Transverse colon (tissue), 4 donors: ENCODE measurements around the gene UBL3. TPM values are rescaled to one million over a fixed set of nuclear protein-coding genes. Genes with fewer than 3 reads are reported as not detected.

Experiments
- DNase-seq: peaks from one replicate; pipeline ENCODE4 v3.0.0-alpha.2; 2019
- H3K27ac ChIP-seq, 4 donors: fragments of 200-600 bp; sonication (generic); 2 replicates each; pipeline ENCODE4 v1.5.1; 2016 to 2018; ENCODE audit warnings: inconsistent platforms in 4 of 4
- H3K27me3 ChIP-seq: fragments of 200-600 bp; sonication (generic); 2 replicates; pipeline ENCODE4 v1.5.1; 2017; ENCODE audit warnings: inconsistent platforms
- H3K36me3 ChIP-seq, 4 donors: fragments of 200-600 bp; sonication (generic); 2 replicates each; pipeline ENCODE4 v1.5.1; 2017 to 2019; ENCODE audit warnings: inconsistent platforms in 4 of 4
- H3K4me1 ChIP-seq, 4 donors: fragments of 200-600 bp; sonication (generic); 2 replicates each; pipeline ENCODE4 v1.5.1; 2017 to 2020; ENCODE audit warnings: inconsistent platforms in 4 of 4
- H3K4me3 ChIP-seq, 4 donors: fragments of 200-600 bp; sonication (generic); 1 replicate in 1 of 4; 2 replicates in 3 of 4; pipeline versions ENCODE4 v1.5.1 to v1.6.1; 2017 to 2019; ENCODE audit warnings: inconsistent platforms in 4 of 4
- H3K9me3 ChIP-seq, 2 donors: fragments of 200-600 bp; sonication (generic); 2 replicates each; pipeline ENCODE4 v1.5.1; 2017 to 2019; ENCODE audit warnings: inconsistent platforms in 2 of 2
- EP300 ChIP-seq: sonication (generic); formaldehyde crosslinking; IDR thresholded peaks from one replicate; pipeline ENCODE4 v1.6.1; 2017; ENCODE audit warnings: antibody characterized with exemption, low read depth
- POLR2A ChIP-seq: fragments of 450-650 bp; IDR thresholded peaks from one replicate; pipeline ENCODE4 v1.6.1; 2016; ENCODE audit warnings: antibody characterized with exemption, mild to moderate bottlenecking, moderate library complexity
- POLR2AphosphoS5 ChIP-seq, 3 donors: sonication (generic); formaldehyde crosslinking; IDR thresholded peaks; one replicate each; pipeline ENCODE4 v1.6.1; 2016; ENCODE audit warnings: antibody characterized with exemption in 3 of 3
- WGBS, 2 donors: methylation state at CpG; one replicate each; pipeline ENCODE4 v1.1.5; 2018; ENCODE audit warnings: low coverage in 1 of 2; 5-methylcytosine and 5-hydroxymethylcytosine counted together
- in situ Hi-C, 4 donors: fragments of 200-750 bp; cut with MboI; loops; one replicate each; pipeline versions ENCODE4 v1.15.0 to v1.15.1; 2017; ENCODE audit warnings: low sequenced_read_pairs in 3 of 4, low pct_ligation_motif_present in 1 of 4, low pct_unique_long_range_greater_than_20kb in 1 of 4
- intact Hi-C: fragments of 100-400 bp; cut with DNase I; formaldehyde crosslinking; loops from one replicate; pipeline ENCODE4 v1.15.1; 2023; ENCODE audit warnings: low total_unique reads
- total RNA-seq, 4 donors: library from RNA; depleted of rRNA; stranded (reverse); fragments of >200 nt; gene quantifications; one replicate each; pipeline ENCODE4 v1.1.0, GENCODE V29; 2016
- TF ChIP-seq, protein P1 (sequence below), 5 experiments: fragments of 200-600 bp in 3 of 5; fragments of 450-650 bp in 2 of 5; sonication (generic) in 3 of 5; IDR thresholded peaks; 1 replicate in 2 of 5; 2 replicates in 3 of 5; pipeline ENCODE4 v1.5.1; 2016 to 2017; ENCODE audit warnings: antibody characterized with exemption in 5 of 5, inconsistent platforms in 3 of 5, mild to moderate bottlenecking in 2 of 5, moderate library complexity in 1 of 5

The UBL3 gene
- total RNA-seq, 4 donors from 2014 or later: 8.8 to 77.1 (median 60.0) TPM

DNA sequence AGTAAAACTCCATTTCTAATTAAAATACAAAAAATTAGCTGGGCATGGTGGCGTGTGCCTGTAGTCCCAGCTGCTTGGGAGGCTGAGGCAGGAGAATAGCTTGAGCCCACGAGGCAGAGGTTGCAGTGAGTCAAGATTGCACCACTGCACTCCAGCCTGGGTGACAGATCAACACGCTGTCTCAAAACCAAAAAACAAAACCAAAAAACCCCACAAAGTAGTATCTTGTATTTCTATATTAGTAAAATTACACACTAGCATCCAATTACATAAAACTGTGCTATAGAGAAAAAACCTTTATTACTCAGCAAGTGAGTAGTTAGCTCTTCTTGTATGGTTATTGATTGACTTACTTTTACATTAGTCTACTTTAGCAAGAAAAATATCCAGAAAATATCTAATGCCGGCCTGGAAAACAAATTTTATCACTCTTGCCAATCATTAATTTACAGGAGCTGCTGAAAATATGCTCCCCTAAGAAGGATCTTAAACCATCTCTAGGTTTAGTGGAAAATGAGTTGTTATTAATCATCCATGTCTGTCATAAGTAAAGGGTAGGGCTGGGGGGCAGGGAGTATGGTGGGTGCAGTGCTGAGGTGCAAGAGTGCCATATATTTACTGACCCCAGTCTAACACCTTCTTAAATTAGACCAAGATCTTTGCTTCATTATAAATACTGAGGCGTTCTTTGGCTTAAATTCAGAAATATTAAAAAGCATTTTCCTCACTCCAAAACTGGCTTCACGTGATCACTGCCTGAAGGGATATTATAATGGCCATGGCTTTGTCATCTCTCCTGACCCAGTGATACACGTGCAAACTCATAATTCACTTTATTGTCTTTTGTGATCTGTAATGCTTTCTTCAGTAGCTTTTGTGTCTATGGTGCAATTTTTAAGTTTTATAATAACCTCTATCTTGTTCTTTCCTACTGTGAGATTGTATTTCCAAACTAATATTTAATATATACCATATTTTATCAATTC lies 44.1 kb downstream of the UBL3 start:
- DNase-seq: no peak
- intact Hi-C loops (no loop called here), in situ Hi-C loops (no loop called here)
- no peak for TF ChIP-seq POLR2A
- TF ChIP-seq EP300: no peak
- TF ChIP-seq, protein P1, sequence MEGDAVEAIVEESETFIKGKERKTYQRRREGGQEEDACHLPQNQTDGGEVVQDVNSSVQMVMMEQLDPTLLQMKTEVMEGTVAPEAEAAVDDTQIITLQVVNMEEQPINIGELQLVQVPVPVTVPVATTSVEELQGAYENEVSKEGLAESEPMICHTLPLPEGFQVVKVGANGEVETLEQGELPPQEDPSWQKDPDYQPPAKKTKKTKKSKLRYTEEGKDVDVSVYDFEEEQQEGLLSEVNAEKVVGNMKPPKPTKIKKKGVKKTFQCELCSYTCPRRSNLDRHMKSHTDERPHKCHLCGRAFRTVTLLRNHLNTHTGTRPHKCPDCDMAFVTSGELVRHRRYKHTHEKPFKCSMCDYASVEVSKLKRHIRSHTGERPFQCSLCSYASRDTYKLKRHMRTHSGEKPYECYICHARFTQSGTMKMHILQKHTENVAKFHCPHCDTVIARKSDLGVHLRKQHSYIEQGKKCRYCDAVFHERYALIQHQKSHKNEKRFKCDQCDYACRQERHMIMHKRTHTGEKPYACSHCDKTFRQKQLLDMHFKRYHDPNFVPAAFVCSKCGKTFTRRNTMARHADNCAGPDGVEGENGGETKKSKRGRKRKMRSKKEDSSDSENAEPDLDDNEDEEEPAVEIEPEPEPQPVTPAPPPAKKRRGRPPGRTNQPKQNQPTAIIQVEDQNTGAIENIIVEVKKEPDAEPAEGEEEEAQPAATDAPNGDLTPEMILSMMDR (IDR thresholded peaks at IDR 0.05): no peak
- TF ChIP-seq POLR2AphosphoS5 (IDR thresholded peaks at IDR 0.05): no peak
- no peaks in the 10 kb centered on the region for H3K36me3 ChIP-seq
- no peak overlapping the region for H3K27ac ChIP-seq
- no peaks in the 10 kb centered on the region for H3K9me3 ChIP-seq
- H3K27me3 ChIP-seq: no peaks in the 10 kb centered on the region
- H3K4me3 ChIP-seq: no peak overlapping the region
- peaks cover 11 to 40% (median 19%) of the 10 kb centered on the region in 4 donors for H3K4me1 ChIP-seq
- WGBS, 2 donors: 73 to 84% methylated on average over 7 of the region's 7 CpGs

DNA sequence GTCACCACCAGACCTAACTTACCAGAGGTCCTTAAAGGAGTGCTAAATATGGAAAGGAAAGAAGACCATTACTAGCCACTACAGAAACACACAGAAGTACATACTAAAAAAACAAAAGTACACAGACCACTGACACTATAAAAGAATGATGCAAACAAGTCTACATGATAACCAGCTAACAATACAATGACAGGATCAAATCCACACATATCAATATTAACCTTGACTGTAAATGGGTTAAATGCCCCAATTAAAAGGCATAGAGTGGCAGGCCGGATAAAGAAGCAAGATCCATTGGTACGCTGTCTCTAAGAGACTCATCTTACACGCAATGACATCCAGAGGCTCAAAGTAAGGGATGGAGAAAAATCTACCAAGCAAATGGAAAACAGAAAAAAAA lies 47.2 kb downstream of the UBL3 start:
- H3K4me1 ChIP-seq: peaks cover 0 to 20% (median 4%) of the 10 kb centered on the region in 4 donors
- 92 to 97% methylated on average over 3 of the region's 3 CpGs for WGBS, 2 donors

DNA sequence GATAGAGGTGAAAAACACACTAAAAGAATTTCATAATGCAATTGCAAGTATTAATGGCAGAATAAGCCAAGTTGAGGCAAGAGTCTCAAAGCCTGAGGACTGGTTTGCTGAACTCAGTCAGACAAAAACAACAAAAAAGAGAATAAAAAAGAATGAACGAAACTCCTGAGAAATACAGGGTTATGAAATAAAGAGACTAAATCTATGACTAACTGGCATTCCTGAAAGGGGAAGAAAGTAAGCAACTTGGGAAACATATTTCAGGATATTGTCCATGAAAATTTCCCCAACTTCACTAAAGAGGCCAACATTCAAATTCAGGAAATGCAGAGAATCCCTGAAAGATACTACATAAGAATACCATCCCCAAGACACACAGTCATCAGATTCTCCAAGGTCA lies 47.8 kb downstream of the UBL3 start:
- TF ChIP-seq POLR2AphosphoS5 (IDR thresholded peaks at IDR 0.05) (no peak), POLR2A (no peak), EP300 (no peak)
- TF ChIP-seq, protein P1 (IDR thresholded peaks at IDR 0.05): no peak
- Histone ChIP-seq H3K9me3 (no peaks in the 10 kb centered on the region), H3K36me3 (no peaks in the 10 kb centered on the region), H3K4me1 (peaks cover 0 to 23% (median 3%) of the 10 kb centered on the region in 4 donors), H3K27ac (no peak overlapping the region), H3K4me3 (no peak overlapping the region), H3K27me3 (no peaks in the 10 kb centered on the region)
- intact Hi-C loops (no loop called here), in situ Hi-C loops (no loop called here)
- no peak for DNase-seq
- WGBS, 2 donors: 83 to 93% methylated on average over 1 of the region's 1 CpG

More for the DNA sequence above, 47.2 kb downstream of the UBL3 start:
- no peak for TF ChIP-seq POLR2A
- TF ChIP-seq, protein P1 (IDR thresholded peaks at IDR 0.05): no peak
- DNase-seq: no peak
- in situ Hi-C loops: no loop called here
- H3K4me3 ChIP-seq: no peak overlapping the region
- H3K9me3 ChIP-seq: no peaks in the 10 kb centered on the region
- H3K27me3 ChIP-seq: no peaks in the 10 kb centered on the region
- intact Hi-C loops: no loop called here
- no peaks in the 10 kb centered on the region for H3K36me3 ChIP-seq
- no peak overlapping the region for H3K27ac ChIP-seq

DNA sequence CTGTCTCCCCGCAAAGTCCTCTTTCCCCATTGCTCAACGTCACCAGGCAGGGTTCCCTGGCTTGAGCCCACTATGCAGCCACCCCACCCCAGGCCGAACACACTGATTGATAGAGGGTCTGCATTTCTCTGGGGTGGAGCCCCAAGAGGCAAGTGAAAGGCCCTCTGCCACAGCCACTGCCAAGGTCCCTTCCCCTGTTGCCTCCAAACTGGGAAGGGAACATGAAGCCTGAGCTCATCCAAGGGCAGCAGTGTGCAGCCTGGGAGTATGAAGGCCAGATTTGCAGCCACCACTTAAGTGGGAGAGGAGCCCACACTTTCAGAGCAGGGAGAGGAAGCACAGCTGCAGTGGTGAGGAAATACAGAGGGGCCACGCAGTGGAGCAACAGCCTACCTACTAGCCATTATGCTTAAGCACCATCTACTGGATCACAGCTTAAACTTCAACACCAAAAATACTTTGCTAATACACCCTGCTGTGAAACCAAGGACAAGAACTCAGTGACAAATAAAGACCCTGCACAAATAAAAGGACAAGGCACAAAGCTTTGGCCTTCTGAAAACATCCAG lies 48.6 kb downstream of the UBL3 start:
- no peak for DNase-seq
- intact Hi-C loops (no loop called here), in situ Hi-C loops (no loop called here)
- H3K27ac ChIP-seq: no peak overlapping the region
- H3K36me3 ChIP-seq: no peaks in the 10 kb centered on the region
- 88 to 90% methylated on average over 4 of the region's 4 CpGs for WGBS, 2 donors
- TF ChIP-seq POLR2AphosphoS5 (IDR thresholded peaks at IDR 0.05): no peak
- no peak for TF ChIP-seq POLR2A
- TF ChIP-seq, protein P1 (IDR thresholded peaks at IDR 0.05): no peak
- no peak for TF ChIP-seq EP300
- H3K4me1 ChIP-seq: peaks cover 0 to 16% (median 0%) of the 10 kb centered on the region in 4 donors
- H3K27me3 ChIP-seq: no peaks in the 10 kb centered on the region
- H3K9me3 ChIP-seq: no peaks in the 10 kb centered on the region
- H3K4me3 ChIP-seq: no peak overlapping the region
